ENCODE data around the gene ADAP2.

Gene ADAP2

GRCh38 chr17:30942308-30943079 is 20.7 kb downstream of the ADAP2 start:
- no peaks in the 10 kb centered on the region for H3K36me3 ChIP-seq (replicated peaks; ENCODE audit: insufficient read depth, low read length)
- peaks cover 16% of the 10 kb centered on the region for H3F3A ChIP-seq (ENCODE audit: insufficient read depth, low read length)
- H3K79me2 ChIP-seq (ENCODE audit: low read length): no peaks in the 10 kb centered on the region
- TF ChIP-seq EZH2phosphoT487 (IDR thresholded peaks at IDR 0.05; ENCODE audit: low read length) (no peak), EZH2 (optimal IDR thresholded peaks at IDR 0.05; ENCODE audit: low read depth, low read length) (no peak), CTCF (IDR thresholded peaks at IDR 0.05; ENCODE audit: low read length) (no peak)
- no peak overlapping the region for H3K4me3 ChIP-seq (ENCODE audit: low read length)
- no peak overlapping the region for H3K9ac ChIP-seq (ENCODE audit: low read length)
- H3K27me3 ChIP-seq (replicated peaks; ENCODE audit: insufficient read depth, low read length): peaks cover 3% of the 10 kb centered on the region; the same call in 1 of the 2 replicates
- peaks cover 11% of the 10 kb centered on the region for H3K4me1 ChIP-seq (ENCODE audit: low read length)
- H3K27ac ChIP-seq (ENCODE audit: low read length): no peak overlapping the region
- no peaks in the 10 kb centered on the region for H3K9me2 ChIP-seq (replicated peaks; ENCODE audit: insufficient read depth, low read length)
- no peak overlapping the region for H2AFZ ChIP-seq (ENCODE audit: low read length)
- no peak overlapping the region for H3K4me2 ChIP-seq (ENCODE audit: low read depth, low read length)
- DNase-seq: no peak
- H4K20me1 ChIP-seq (ENCODE audit: insufficient read depth, low read length): no peaks in the 10 kb centered on the region
- no peaks in the 10 kb centered on the region for H3K9me3 ChIP-seq (replicated peaks; ENCODE audit: insufficient read depth, low read length)

- no peak overlapping the region for H3K9ac ChIP-seq (ENCODE audit: low read length)
- no peaks in the 10 kb centered on the region for H3K4me1 ChIP-seq (ENCODE audit: low read length)
- H2AFZ ChIP-seq (ENCODE audit: low read length): no peak overlapping the region
- no peaks in the 10 kb centered on the region for H3K36me3 ChIP-seq (replicated peaks; ENCODE audit: insufficient read depth, low read length)
- DNase-seq: no peak
- no peak overlapping the region for H3K27ac ChIP-seq (ENCODE audit: low read length)
- no peak overlapping the region for H3K4me3 ChIP-seq (ENCODE audit: low read length)
- H3K79me2 ChIP-seq (ENCODE audit: low read length): no peaks in the 10 kb centered on the region
- TF ChIP-seq CTCF (IDR thresholded peaks at IDR 0.05; ENCODE audit: low read length): no peak
- TF ChIP-seq EZH2phosphoT487 (IDR thresholded peaks at IDR 0.05; ENCODE audit: low read length): no peak
- no peak for TF ChIP-seq EZH2 (optimal IDR thresholded peaks at IDR 0.05; ENCODE audit: low read depth, low read length)
- H3K9me2 ChIP-seq (replicated peaks; ENCODE audit: insufficient read depth, low read length): no peaks in the 10 kb centered on the region
- H3K4me2 ChIP-seq (ENCODE audit: low read depth, low read length): no peak overlapping the region
- H3K9me3 ChIP-seq (replicated peaks; ENCODE audit: insufficient read depth, low read length): no peaks in the 10 kb centered on the region
- H3K27me3 ChIP-seq (replicated peaks; ENCODE audit: insufficient read depth, low read length): no peaks in the 10 kb centered on the region
- H3F3A ChIP-seq (ENCODE audit: insufficient read depth, low read length): no peaks in the 10 kb centered on the region
- no peaks in the 10 kb centered on the region for H4K20me1 ChIP-seq (ENCODE audit: insufficient read depth, low read length)
These were observed 26.1 kb downstream of the ADAP2 start for GRCh38 chr17:30947796-30948195.

GRCh38 chr17:30950189-30950588 is 28.4 kb downstream of the ADAP2 start:
- Histone ChIP-seq H3K4me1 (ENCODE audit: low read length) (no peaks in the 10 kb centered on the region), H3K36me3 (replicated peaks; ENCODE audit: insufficient read depth, low read length) (no peaks in the 10 kb centered on the region), H3K79me2 (ENCODE audit: low read length) (no peaks in the 10 kb centered on the region), H4K20me1 (ENCODE audit: insufficient read depth, low read length) (no peaks in the 10 kb centered on the region), H2AFZ (ENCODE audit: low read length) (no peak overlapping the region), H3K9me3 (replicated peaks; ENCODE audit: insufficient read depth, low read length) (no peaks in the 10 kb centered on the region), H3K27ac (ENCODE audit: low read length) (no peak overlapping the region), H3F3A (ENCODE audit: insufficient read depth, low read length) (no peaks in the 10 kb centered on the region), H3K27me3 (replicated peaks; ENCODE audit: insufficient read depth, low read length) (no peaks in the 10 kb centered on the region), H3K9ac (ENCODE audit: low read length) (no peak overlapping the region), H3K9me2 (replicated peaks; ENCODE audit: insufficient read depth, low read length) (no peaks in the 10 kb centered on the region), H3K4me2 (ENCODE audit: low read depth, low read length) (no peak overlapping the region), H3K4me3 (ENCODE audit: low read length) (no peak overlapping the region)
- TF ChIP-seq EZH2 (optimal IDR thresholded peaks at IDR 0.05; ENCODE audit: low read depth, low read length) (no peak), EZH2phosphoT487 (IDR thresholded peaks at IDR 0.05; ENCODE audit: low read length) (no peak), CTCF (IDR thresholded peaks at IDR 0.05; ENCODE audit: low read length) (no peak)
- DNase-seq: no peak

All from MM.1S (cell line).